ENCODE measurements around the gene FRAS1.

Gene FRAS1

DNA sequence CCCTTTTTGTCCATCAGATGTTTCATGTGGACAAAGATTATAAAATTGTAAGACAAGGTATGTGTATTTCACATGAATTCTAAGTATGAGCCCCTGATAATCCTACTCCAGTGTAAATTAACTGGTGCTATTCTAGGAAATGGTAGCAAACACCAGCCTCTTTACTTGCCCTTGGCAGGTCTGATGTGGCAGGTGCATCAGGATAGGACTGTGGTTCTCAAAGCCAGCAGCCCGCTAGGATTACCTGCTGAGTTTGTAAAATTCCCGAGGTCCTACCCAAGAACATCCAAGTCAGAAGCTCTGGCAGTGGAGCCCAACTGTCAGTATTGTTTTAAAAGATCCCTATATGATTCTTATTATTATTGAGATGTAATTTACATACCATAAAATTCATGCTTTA lies 320.4 kb downstream of the FRAS1 start:
- H3K4me1 ChIP-seq (ENCODE audit: control insufficient read depth, insufficient read depth, low read length): no peaks in the 10 kb centered on the region
- H3K27ac ChIP-seq (ENCODE audit: low read length): no peak overlapping the region
- DNase-seq (ENCODE audit: low read depth, low spot score): no peak
- H3K36me3 ChIP-seq (ENCODE audit: control insufficient read depth, insufficient read depth, low read length): peaks cover 13% of the 10 kb centered on the region; the same call in 1 of the 2 replicates
- H3K27me3 ChIP-seq (ENCODE audit: control insufficient read depth, insufficient read depth, low read length): no peaks in the 10 kb centered on the region
- H3K9me3 ChIP-seq (ENCODE audit: control insufficient read depth, insufficient read depth, low read length): no peaks in the 10 kb centered on the region
- H3K4me3 ChIP-seq (ENCODE audit: low read length): no peak overlapping the region
- WGBS (ENCODE audit: insufficient coverage, insufficient read length): no CpG with 5 or more reads among the region's 2 CpGs

DNA sequence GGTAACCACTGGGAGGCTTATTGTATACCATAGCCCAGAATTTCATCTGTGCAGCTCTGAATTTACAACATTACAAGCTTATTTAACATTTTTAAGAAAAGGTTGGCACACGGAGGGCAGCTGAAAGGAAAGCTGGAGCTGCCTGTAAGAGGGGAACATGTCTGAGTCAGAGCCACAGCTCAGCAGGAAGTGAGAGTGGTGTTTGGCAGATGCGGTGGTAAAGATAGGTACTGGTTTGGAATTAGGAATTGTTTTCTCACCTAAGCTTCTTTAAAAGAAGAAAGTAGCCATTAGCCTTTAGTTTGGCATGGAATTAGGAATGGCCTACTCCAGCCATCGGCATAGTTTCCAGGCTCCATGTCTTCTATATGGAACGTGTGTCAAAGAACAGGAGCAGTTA lies 321.9 kb downstream of the FRAS1 start:
- Histone ChIP-seq H3K36me3 (ENCODE audit: control insufficient read depth, insufficient read depth, low read length) (peaks cover 9% of the 10 kb centered on the region; the same call in 1 of the 2 replicates), H3K4me3 (ENCODE audit: low read length) (no peak overlapping the region), H3K9me3 (ENCODE audit: control insufficient read depth, insufficient read depth, low read length) (no peaks in the 10 kb centered on the region), H3K27me3 (ENCODE audit: control insufficient read depth, insufficient read depth, low read length) (no peaks in the 10 kb centered on the region), H3K27ac (ENCODE audit: low read length) (no peak overlapping the region), H3K4me1 (ENCODE audit: control insufficient read depth, insufficient read depth, low read length) (no peaks in the 10 kb centered on the region)
- no CpG with 5 or more reads among the region's 4 CpGs for WGBS (ENCODE audit: insufficient coverage, insufficient read length)
- DNase-seq (ENCODE audit: low read depth, low spot score): no peak

DNA sequence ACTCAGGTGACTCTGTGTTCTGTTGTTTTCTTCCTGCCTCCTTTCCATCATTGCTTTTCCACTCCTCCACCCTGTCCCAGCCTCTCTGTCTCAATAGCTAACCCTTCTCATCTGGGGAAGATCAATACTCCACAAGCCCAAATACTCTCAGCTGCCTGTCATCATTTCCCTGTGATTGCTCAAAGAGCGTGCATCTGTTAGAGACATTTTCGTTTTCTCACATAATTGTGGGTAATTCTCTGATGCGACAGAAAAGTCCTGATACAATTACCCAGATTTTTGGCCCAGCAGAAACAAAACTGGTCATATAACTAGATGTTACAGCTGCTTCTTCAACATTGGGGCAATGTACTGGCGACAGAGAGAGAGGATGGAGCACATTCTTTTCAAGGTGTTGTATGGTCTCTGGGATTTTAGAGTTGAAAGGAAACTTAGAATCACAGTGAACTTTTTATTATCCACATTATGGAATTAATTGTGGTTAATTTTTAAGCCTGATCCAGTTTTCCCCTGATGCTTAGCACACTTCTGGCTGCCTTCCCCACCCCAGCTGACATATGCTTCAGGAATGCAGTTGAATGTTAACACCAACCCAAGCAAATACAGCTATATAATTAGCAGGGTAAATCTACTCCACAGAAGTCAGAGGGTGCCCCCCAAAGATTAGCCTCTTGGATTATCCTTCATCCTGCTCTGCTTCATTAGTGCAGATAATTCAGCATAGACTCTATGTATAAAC lies 323.0 kb downstream of the FRAS1 start:
- Histone ChIP-seq H3K36me3 (ENCODE audit: control insufficient read depth, insufficient read depth, low read length) (peaks cover 8% of the 10 kb centered on the region; the same call in 1 of the 2 replicates), H3K4me3 (ENCODE audit: low read length) (no peak overlapping the region), H3K27ac (ENCODE audit: low read length) (no peak overlapping the region), H3K9me3 (ENCODE audit: control insufficient read depth, insufficient read depth, low read length) (no peaks in the 10 kb centered on the region), H3K27me3 (ENCODE audit: control insufficient read depth, insufficient read depth, low read length) (no peaks in the 10 kb centered on the region), H3K4me1 (ENCODE audit: control insufficient read depth, insufficient read depth, low read length) (no peaks in the 10 kb centered on the region)
- no peak for DNase-seq (ENCODE audit: low read depth, low spot score)
- WGBS (ENCODE audit: insufficient coverage, insufficient read length): no CpG with 5 or more reads among the region's 4 CpGs

DNA sequence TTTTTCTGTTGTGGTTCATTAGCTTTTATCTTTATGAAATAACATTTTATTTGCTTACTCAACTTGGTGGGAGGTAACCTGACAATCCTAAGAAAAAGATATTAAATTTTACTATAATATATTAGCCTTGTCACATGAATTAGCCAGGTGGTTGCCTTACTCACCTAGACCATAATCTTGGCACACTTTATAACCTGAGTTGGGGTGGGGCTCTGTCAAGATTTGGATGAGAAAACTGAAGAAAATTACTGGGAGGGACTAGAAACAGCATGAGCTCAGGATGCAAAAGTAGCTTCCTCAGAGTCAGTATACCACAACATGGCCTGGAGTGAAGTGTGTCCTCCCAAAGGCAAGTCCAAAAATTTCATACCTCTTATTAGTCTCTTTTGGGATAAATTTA lies 329.6 kb downstream of the FRAS1 start:
- Histone ChIP-seq H3K27ac (ENCODE audit: low read length) (no peak overlapping the region), H3K4me1 (ENCODE audit: control insufficient read depth, insufficient read depth, low read length) (no peaks in the 10 kb centered on the region), H3K9me3 (ENCODE audit: control insufficient read depth, insufficient read depth, low read length) (no peaks in the 10 kb centered on the region), H3K4me3 (ENCODE audit: low read length) (no peak overlapping the region), H3K27me3 (ENCODE audit: control insufficient read depth, insufficient read depth, low read length) (no peaks in the 10 kb centered on the region), H3K36me3 (ENCODE audit: control insufficient read depth, insufficient read depth, low read length) (peaks cover 4% of the 10 kb centered on the region; the same call in 1 of the 2 replicates)
- no peak for DNase-seq (ENCODE audit: low read depth, low spot score)

DNA sequence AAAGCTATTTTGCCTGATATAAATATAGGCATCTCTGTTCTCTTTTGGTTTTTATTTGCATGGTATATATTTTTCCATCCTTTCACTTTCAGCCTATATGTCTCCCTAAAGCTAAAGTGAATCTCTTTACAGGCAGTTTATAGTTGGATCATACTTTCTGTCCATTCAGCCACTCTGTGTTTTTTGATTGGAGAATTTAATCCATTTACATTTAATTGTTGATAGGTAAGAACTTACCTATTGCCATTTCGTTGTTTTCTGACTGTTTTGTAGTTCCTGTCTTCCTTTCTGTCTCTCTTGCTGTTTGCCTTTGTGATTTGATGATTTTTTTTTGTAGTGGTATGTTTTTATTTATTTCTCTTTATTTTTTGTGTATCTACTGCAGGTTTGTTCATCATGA lies 338.5 kb downstream of the FRAS1 start:
- H3K4me3 ChIP-seq (ENCODE audit: low read length): no peak overlapping the region
- H3K4me1 ChIP-seq (ENCODE audit: control insufficient read depth, insufficient read depth, low read length): peaks cover 3% of the 10 kb centered on the region; the same call in 1 of the 2 replicates
- H3K27me3 ChIP-seq (ENCODE audit: control insufficient read depth, insufficient read depth, low read length): no peaks in the 10 kb centered on the region
- no peak overlapping the region for H3K27ac ChIP-seq (ENCODE audit: low read length)
- DNase-seq (ENCODE audit: low read depth, low spot score): no peak
- WGBS (ENCODE audit: insufficient coverage, insufficient read length): no CpG with 5 or more reads among the region's 1 CpG
- H3K36me3 ChIP-seq (ENCODE audit: control insufficient read depth, insufficient read depth, low read length): no peaks in the 10 kb centered on the region
- no peaks in the 10 kb centered on the region for H3K9me3 ChIP-seq (ENCODE audit: control insufficient read depth, insufficient read depth, low read length)

DNA sequence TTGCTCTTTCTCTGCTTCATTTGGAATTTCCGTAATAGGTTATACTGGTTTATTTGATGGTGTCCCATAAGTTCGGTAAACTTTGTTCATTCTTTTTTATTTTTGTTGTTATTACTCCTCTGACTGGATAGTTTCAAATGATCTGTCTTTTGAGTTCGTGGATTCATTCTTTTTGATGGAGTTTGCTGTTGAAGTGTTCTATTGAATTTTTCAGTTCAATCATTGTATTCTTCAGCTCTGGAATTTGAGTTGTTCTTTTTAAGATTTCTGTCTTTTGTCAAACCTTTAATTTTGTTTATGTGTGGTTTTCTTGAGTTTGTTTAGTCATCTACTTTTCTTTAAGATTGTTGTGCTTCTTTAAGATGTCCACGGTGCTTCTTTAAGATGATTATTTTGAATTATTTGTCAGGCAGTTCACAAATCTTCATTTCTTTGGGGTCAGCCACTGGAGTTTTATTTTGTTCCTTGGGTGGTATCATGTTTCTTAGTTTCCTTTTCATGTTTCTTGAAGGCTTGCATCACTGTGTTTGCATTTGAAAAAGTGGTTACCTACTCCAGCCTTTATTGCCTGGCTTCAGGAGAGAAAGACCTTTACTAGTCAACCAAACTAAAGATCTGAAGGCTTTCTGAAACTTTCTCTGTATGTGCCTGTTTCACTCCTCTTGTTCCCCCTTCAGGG lies 339.6 kb downstream of the FRAS1 start:
- Histone ChIP-seq H3K4me1 (ENCODE audit: control insufficient read depth, insufficient read depth, low read length) (peaks cover 3% of the 10 kb centered on the region; the same call in 1 of the 2 replicates), H3K4me3 (ENCODE audit: low read length) (no peak overlapping the region), H3K27ac (ENCODE audit: low read length) (no peak overlapping the region), H3K36me3 (ENCODE audit: control insufficient read depth, insufficient read depth, low read length) (peaks cover 2% of the 10 kb centered on the region; the same call in 1 of the 2 replicates), H3K27me3 (ENCODE audit: control insufficient read depth, insufficient read depth, low read length) (no peaks in the 10 kb centered on the region), H3K9me3 (ENCODE audit: control insufficient read depth, insufficient read depth, low read length) (no peaks in the 10 kb centered on the region)
- no CpG with 5 or more reads among the region's 4 CpGs for WGBS (ENCODE audit: insufficient coverage, insufficient read length)
- DNase-seq (ENCODE audit: low read depth, low spot score): no peak

DNA sequence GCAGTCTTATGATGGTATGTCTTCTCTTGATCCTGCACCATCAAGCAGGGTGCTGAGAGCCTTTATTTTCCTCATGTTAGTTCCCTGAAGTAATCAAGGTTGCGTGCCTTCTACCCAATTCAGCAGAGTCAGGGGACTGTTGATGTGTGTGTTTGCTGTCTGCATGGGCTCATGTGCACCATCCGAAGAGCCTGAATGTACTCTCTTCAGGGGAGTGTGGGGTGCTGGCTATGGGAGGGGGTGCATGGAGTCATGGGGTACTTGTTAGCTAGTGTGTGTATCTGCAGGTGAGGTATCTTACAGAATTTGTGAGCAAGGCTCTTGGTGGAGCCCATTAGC lies 340.1 kb downstream of the FRAS1 start:
- no CpG with 5 or more reads among the region's 2 CpGs for WGBS (ENCODE audit: insufficient coverage, insufficient read length)
- Histone ChIP-seq H3K4me3 (ENCODE audit: low read length) (no peak overlapping the region), H3K27me3 (ENCODE audit: control insufficient read depth, insufficient read depth, low read length) (no peaks in the 10 kb centered on the region), H3K36me3 (ENCODE audit: control insufficient read depth, insufficient read depth, low read length) (peaks cover 2% of the 10 kb centered on the region; the same call in 1 of the 2 replicates), H3K4me1 (ENCODE audit: control insufficient read depth, insufficient read depth, low read length) (peaks cover 3% of the 10 kb centered on the region; the same call in 1 of the 2 replicates), H3K27ac (ENCODE audit: low read length) (no peak overlapping the region), H3K9me3 (ENCODE audit: control insufficient read depth, insufficient read depth, low read length) (no peaks in the 10 kb centered on the region)
- no peak for DNase-seq (ENCODE audit: low read depth, low spot score)

DNA sequence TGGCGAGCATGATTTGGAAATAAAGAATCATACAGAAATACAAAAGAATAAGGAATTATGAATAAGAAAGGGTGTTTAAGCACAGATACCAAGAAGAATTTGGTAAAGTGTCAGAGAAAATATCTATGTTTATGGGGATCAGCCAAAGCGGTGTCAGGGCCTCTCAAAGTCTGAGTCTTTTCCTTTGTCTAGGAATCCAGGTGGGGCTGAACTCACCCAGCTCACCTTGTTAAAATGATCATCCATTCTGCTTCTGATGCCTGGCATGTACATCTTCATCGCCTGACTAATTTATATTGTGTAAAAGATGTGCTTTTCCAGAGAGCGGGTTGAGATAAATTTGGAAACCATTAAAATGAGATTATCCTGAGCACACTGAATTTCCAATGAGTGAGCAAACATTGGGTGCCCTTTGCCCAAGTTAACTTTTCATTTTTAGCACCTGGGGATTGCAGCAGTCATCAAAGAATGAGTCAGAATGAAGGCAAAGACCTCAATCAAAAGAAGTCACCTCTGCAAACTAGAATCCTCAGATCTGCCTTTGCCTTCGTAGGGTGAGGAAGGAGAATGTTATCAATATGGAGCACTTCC lies 352.6 kb downstream of the FRAS1 start:
- Histone ChIP-seq H3K27ac (ENCODE audit: low read length) (no peak overlapping the region), H3K4me3 (ENCODE audit: low read length) (no peak overlapping the region), H3K27me3 (ENCODE audit: control insufficient read depth, insufficient read depth, low read length) (no peaks in the 10 kb centered on the region), H3K4me1 (ENCODE audit: control insufficient read depth, insufficient read depth, low read length) (no peaks in the 10 kb centered on the region), H3K36me3 (ENCODE audit: control insufficient read depth, insufficient read depth, low read length) (peaks cover 3% of the 10 kb centered on the region; the same call in 1 of the 2 replicates), H3K9me3 (ENCODE audit: control insufficient read depth, insufficient read depth, low read length) (no peaks in the 10 kb centered on the region)
- no peak for DNase-seq (ENCODE audit: low read depth, low spot score)
- WGBS (ENCODE audit: insufficient coverage, insufficient read length): no CpG with 5 or more reads among the region's 5 CpGs

DNA sequence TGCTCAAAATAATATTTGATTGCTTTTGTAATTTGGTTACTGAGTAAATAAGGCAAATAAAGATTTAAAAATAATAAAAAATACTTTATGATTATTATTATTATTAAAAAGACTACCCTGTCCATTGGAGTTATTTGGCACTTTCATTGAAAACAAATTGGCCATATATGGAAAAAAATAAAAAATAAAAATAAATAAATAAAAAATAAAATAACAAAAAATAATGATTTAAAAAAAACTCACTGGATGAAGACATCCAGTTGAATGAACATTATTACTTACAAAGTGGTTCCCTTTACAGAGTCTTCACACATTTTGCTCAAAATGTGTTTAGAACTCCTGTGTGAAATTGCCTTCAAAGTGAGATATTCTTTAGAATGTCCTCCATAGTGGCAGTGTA lies 353.1 kb downstream of the FRAS1 start:
- H3K9me3 ChIP-seq (ENCODE audit: control insufficient read depth, insufficient read depth, low read length): no peaks in the 10 kb centered on the region
- no peaks in the 10 kb centered on the region for H3K27me3 ChIP-seq (ENCODE audit: control insufficient read depth, insufficient read depth, low read length)
- no peak for DNase-seq (ENCODE audit: low read depth, low spot score)
- H3K27ac ChIP-seq (ENCODE audit: low read length): no peak overlapping the region
- peaks cover 3% of the 10 kb centered on the region; the same call in 1 of the 2 replicates for H3K36me3 ChIP-seq (ENCODE audit: control insufficient read depth, insufficient read depth, low read length)
- H3K4me1 ChIP-seq (ENCODE audit: control insufficient read depth, insufficient read depth, low read length): no peaks in the 10 kb centered on the region
- no peak overlapping the region for H3K4me3 ChIP-seq (ENCODE audit: low read length)

DNA sequence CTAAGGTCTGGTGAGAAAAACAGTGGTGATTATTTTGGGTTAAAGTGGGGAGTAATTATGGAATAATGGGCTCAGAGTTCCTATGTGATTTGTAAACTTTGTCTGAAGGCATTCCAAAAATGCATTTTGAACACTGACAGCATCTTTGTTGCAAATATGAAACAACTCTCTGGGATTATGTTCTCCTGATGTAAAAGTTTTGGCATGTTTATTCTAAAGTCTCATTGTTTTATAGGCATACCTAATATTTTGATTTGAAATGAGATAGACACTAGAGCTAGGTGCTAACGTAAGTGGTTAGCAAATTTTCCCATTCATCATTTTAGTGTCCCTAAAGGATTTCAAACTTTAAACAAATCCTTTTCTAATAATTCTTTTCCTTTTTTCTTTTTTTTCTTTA lies 353.6 kb downstream of the FRAS1 start:
- Histone ChIP-seq H3K4me1 (ENCODE audit: control insufficient read depth, insufficient read depth, low read length) (no peaks in the 10 kb centered on the region), H3K36me3 (ENCODE audit: control insufficient read depth, insufficient read depth, low read length) (peaks cover 3% of the 10 kb centered on the region; the same call in 1 of the 2 replicates), H3K4me3 (ENCODE audit: low read length) (no peak overlapping the region), H3K9me3 (ENCODE audit: control insufficient read depth, insufficient read depth, low read length) (no peaks in the 10 kb centered on the region), H3K27ac (ENCODE audit: low read length) (no peak overlapping the region), H3K27me3 (ENCODE audit: control insufficient read depth, insufficient read depth, low read length) (no peaks in the 10 kb centered on the region)
- no CpG with 5 or more reads among the region's 1 CpG for WGBS (ENCODE audit: insufficient coverage, insufficient read length)
- no peak for DNase-seq (ENCODE audit: low read depth, low spot score)
